B cell (primary cell): Measurements from ENCODE around the gene CCDC122. TPM values are rescaled to one million over a fixed set of nuclear protein-coding genes. Genes with fewer than 3 reads are reported as not detected.

Experiments used
- ATAC-seq: fragments of 200-7000 bp; cut with Tn5 transposase; one replicate; pipeline ENCODE4 v1.10.0; 2021; ENCODE audit warnings: low read depth, mild to moderate bottlenecking, moderate number of reproducible peaks, moderate library complexity
- CTCF ChIA-PET: fragments of 350-600 bp; sonication (Branson Sonifier 250); formaldehyde crosslinking; loops from one replicate; lab custom pipeline; 2021; ENCODE audit warnings: antibody characterized with exemption, inconsistent platforms; lab: Charles Lee
- POLR2A ChIA-PET: fragments of 350-600 bp; sonication (Branson Sonifier 250); formaldehyde crosslinking; loops from one replicate; lab custom pipeline; 2021; ENCODE audit warnings: antibody characterized with exemption; lab: Charles Lee
- DNase-seq: peaks from one replicate; pipeline ENCODE4 v3.0.0; 2013
- H2AFZ ChIP-seq: 2 replicates; pipeline ENCODE4 v1.6.1; 2012; ENCODE audit warnings: mild to moderate bottlenecking, low read depth, low read length; ENCODE audit not compliant: insufficient read depth, poor library complexity, severe bottlenecking
- H3K27ac ChIP-seq, 2 donors: 1 replicate in 1 of 2; 2 replicates in 1 of 2; pipeline ENCODE4 v1.5.1; 2012 to 2013; ENCODE audit warnings: low read length in 2 of 2, mild to moderate bottlenecking in 2 of 2, moderate library complexity in 1 of 2
- H3K27me3 ChIP-seq, 4 experiments: fragments of 200-600 bp in 1 of 4; sonication (generic) in 1 of 4; replicated peaks in 1 of 4; 1 replicate in 2 of 4; 2 replicates in 2 of 4; pipeline versions ENCODE4 v1.6.1 to v1.7.0; 2013 to 2016; ENCODE audit warnings: low read length in 3 of 4, mild to moderate bottlenecking in 2 of 4, mixed read lengths in 1 of 4, moderate library complexity in 1 of 4; ENCODE audit not compliant: insufficient read depth in 4 of 4, control insufficient read depth in 3 of 4; ENCODE audit errors: control extremely low read depth in 1 of 4
- H3K36me3 ChIP-seq, 2 experiments: replicated peaks in 1 of 2; 1 replicate in 1 of 2; 2 replicates in 1 of 2; pipeline versions ENCODE4 v1.6.1 to v1.7.1; 2013; ENCODE audit warnings: low read length in 1 of 2; ENCODE audit not compliant: insufficient read depth in 2 of 2, control insufficient read depth in 1 of 2; ENCODE audit errors: control extremely low read depth in 1 of 2, extremely low read depth in 1 of 2
- H3K4me1 ChIP-seq, 2 donors: fragments of 200-600 bp in 1 of 2; sonication (generic) in 1 of 2; 1 replicate in 1 of 2; 2 replicates in 1 of 2; pipeline versions ENCODE4 v1.5.1 to v1.6.1; 2013 to 2017; ENCODE audit warnings: low read length in 2 of 2; ENCODE audit not compliant: control insufficient read depth in 2 of 2, insufficient read depth in 2 of 2
- H3K4me2 ChIP-seq: replicated peaks from 2 replicates; pipeline ENCODE3; 2012; ENCODE audit warnings: mild to moderate bottlenecking, low read depth, low read length; ENCODE audit not compliant: poor library complexity, severe bottlenecking
- H3K4me3 ChIP-seq, 5 experiments: fragments of 200-600 bp in 1 of 5; sonication (generic) in 1 of 5; 1 replicate in 3 of 5; 2 replicates in 2 of 5; pipeline versions ENCODE4 v1.5.1 to v1.7.0; 2011 to 2016; ENCODE audit warnings: low read length in 4 of 5, mild to moderate bottlenecking in 4 of 5, low read depth in 2 of 5, control low read depth in 1 of 5, moderate library complexity in 1 of 5; ENCODE audit not compliant: insufficient read depth in 1 of 5; ENCODE audit errors: control extremely low read depth in 1 of 5, extremely low read depth in 1 of 5
- H3K79me2 ChIP-seq: fragments of 200-600 bp; sonication (generic); one replicate; pipeline ENCODE4 v1.6.0; 2016; ENCODE audit warnings: low read length; ENCODE audit not compliant: control insufficient read depth, insufficient read depth
- H3K9ac ChIP-seq: fragments of 200-600 bp; sonication (generic); 2 replicates; pipeline ENCODE4 v1.6.1; 2017; ENCODE audit warnings: mild to moderate bottlenecking, low read length, moderate library complexity
- H3K9me3 ChIP-seq, 3 donors: one replicate each; pipeline versions ENCODE4 v1.6.1 to v1.7.1; 2013; ENCODE audit warnings: low read length in 2 of 3; ENCODE audit not compliant: control insufficient read depth in 2 of 3, insufficient read depth in 1 of 3; ENCODE audit errors: control extremely low read depth in 1 of 3
- H4K20me1 ChIP-seq: 2 replicates; pipeline ENCODE4 v1.6.0; 2012; ENCODE audit warnings: mild to moderate bottlenecking, low read length; ENCODE audit not compliant: insufficient read depth, control insufficient read depth, poor library complexity, severe bottlenecking
- H3K27ac Mint-ChIP-seq: one replicate; pipeline ENCODE4 v1.8.0; 2021; ENCODE audit warnings: mixed read lengths
- H3K27me3 Mint-ChIP-seq: one replicate; pipeline ENCODE4 v1.8.0; 2021; ENCODE audit warnings: mixed read lengths
- H3K4me1 Mint-ChIP-seq: one replicate; pipeline ENCODE4 v1.8.0; 2021; ENCODE audit warnings: mixed read lengths
- H3K4me3 Mint-ChIP-seq: one replicate; pipeline ENCODE4 v1.8.0; 2021; ENCODE audit warnings: mixed read lengths
- H3K9me3 Mint-ChIP-seq: one replicate; pipeline ENCODE4 v1.8.0; 2022; ENCODE audit warnings: mixed read lengths; ENCODE audit not compliant: insufficient read depth
- CTCF ChIP-seq: fragments of 200-600 bp; IDR thresholded peaks from one replicate; pipeline ENCODE4 v1.8.0; 2022; ENCODE audit warnings: antibody characterized with exemption, mild to moderate bottlenecking
- EZH2 ChIP-seq: IDR thresholded peaks from 2 replicates; pipeline ENCODE4 v1.6.1; 2012; ENCODE audit warnings: borderline replicate concordance, low read depth, mild to moderate bottlenecking, moderate library complexity, low read length; ENCODE audit not compliant: insufficient read depth, poor library complexity, severe bottlenecking
- WGBS: methylation state at CpG from one replicate; pipeline ENCODE4 v1.1.5; 2013; ENCODE audit warnings: missing lambda C conversion rate; ENCODE audit not compliant: insufficient coverage; 5-methylcytosine and 5-hydroxymethylcytosine counted together
- intact Hi-C: fragments of 100-400 bp; cut with micrococcal nuclease; formaldehyde crosslinking; loops from one replicate; pipeline ENCODE4 v1.10.0; 2022
- polyA plus RNA-seq: library from polyadenylated mRNA; depleted of rRNA; stranded (reverse); fragments of >200 nt; gene quantifications from 2 replicates; pipeline ENCODE4 v1.2.3, GENCODE V29; 2012
- total RNA-seq, 2 donors: library from RNA; stranded (reverse); fragments of 120-200 nt in 1 of 2; gene quantifications; 1 replicate in 1 of 2; 2 replicates in 1 of 2; pipeline versions ENCODE4 v1.2.3 to v1.2.4, GENCODE V29; 2013 to 2022

CCDC122 gene
- total and polyA plus RNA-seq, 2 donors (not counting 1 experiment from before 2014, with no cell fraction given), result 1.1 to 12.1 TPM

- Histone ChIP-seq H3K79me2 (no peaks in the 10 kb centered on the region), H3K4me2 (no peak overlapping the region), H4K20me1 (no peaks in the 10 kb centered on the region), H3K9me3 (no peaks in the 10 kb centered on the region), H3K4me1 (no peaks in the 10 kb centered on the region), H2AFZ (no peak overlapping the region), H3K27ac (no peak overlapping the region), H3K4me3 (no peak overlapping the region), H3K27me3 (no peaks in the 10 kb centered on the region), H3K36me3 (no peaks in the 10 kb centered on the region), H3K9ac (no peak overlapping the region)
- Mint-ChIP-seq H3K4me3 (no peak overlapping the region), H3K4me1 (no peaks in the 10 kb centered on the region), H3K27ac (no peak overlapping the region), H3K9me3 (no peaks in the 10 kb centered on the region), H3K27me3 (peaks cover 4% of the 10 kb centered on the region)
- ChIA-PET CTCF (no interaction called here), POLR2A (no interaction called here)
- no peak for ATAC-seq
- no peak for TF ChIP-seq CTCF
- TF ChIP-seq EZH2, result no peak
- DNase-seq, result no peak
- 33% methylated on average over 1 of the region's 1 CpG for WGBS
- intact Hi-C loops, result no loop called here
These were observed 56.6 kb downstream of the CCDC122 start for GRCh38 chr13:43822969-43823368.

GRCh38 chr13:43816401-43816889, 63.1 kb downstream of the CCDC122 start:
- no peak overlapping the region for H3K27ac ChIP-seq
- intact Hi-C loops, result no loop called here
- Mint-ChIP-seq H3K4me1 (no peaks in the 10 kb centered on the region), H3K27me3 (peaks cover 18% of the 10 kb centered on the region), H3K4me3 (no peak overlapping the region), H3K9me3 (no peaks in the 10 kb centered on the region), H3K27ac (no peak overlapping the region)
- no peaks in the 10 kb centered on the region for H4K20me1 ChIP-seq
- H3K9ac ChIP-seq, result no peak overlapping the region
- H3K4me1 ChIP-seq, result no peaks in the 10 kb centered on the region
- TF ChIP-seq CTCF, result no peak
- no peak for TF ChIP-seq EZH2
- no peak overlapping the region for H2AFZ ChIP-seq
- no peaks in the 10 kb centered on the region for H3K27me3 ChIP-seq
- POLR2A ChIA-PET, result no interaction called here
- no peaks in the 10 kb centered on the region for H3K36me3 ChIP-seq
- no peak for ATAC-seq
- no peak for DNase-seq
- no peaks in the 10 kb centered on the region for H3K9me3 ChIP-seq
- no peaks in the 10 kb centered on the region for H3K79me2 ChIP-seq
- no CpG with 5 or more reads among the region's 4 CpGs for WGBS
- H3K4me3 ChIP-seq, result no peak overlapping the region
- H3K4me2 ChIP-seq, result no peak overlapping the region
- CTCF ChIA-PET, result interaction anchor here (0.7 to 1.0 kb wide), 2 partner anchors 12 to 44 kb away, joined by 3 to 5 read pairs; no protein-coding TSS in a partner anchor
